Measurements from ENCODE around the gene CYP3A5.

The CYP3A5 gene

DNA sequence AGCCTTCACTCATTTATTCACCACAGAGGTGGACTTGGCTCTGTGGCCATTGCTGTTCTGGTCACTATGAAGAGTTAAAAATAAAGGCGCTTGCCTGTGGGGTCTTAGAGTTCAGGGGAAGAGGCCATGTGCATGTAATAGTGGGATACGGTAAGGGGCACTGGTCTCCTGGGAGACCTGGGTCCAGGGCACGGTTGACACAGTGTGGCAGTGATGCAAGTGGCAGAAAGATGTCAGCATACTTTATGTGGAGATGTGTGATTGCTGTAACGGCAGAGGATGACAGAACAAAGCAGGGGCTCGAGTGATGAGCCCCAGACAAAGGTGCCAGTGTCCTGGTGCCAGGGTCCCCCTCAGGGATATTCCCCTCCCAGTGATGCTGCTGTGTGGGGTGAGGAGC, 54.5 kb downstream of the CYP3A5 start:
- no peak overlapping the region for H3K4me2 ChIP-seq (ENCODE audit: low read length)
- no peak overlapping the region for H3K27ac ChIP-seq (ENCODE audit: low read depth, low read length, poor library complexity, severe bottlenecking)
- H3K9me2 ChIP-seq (ENCODE audit: low read depth, low read length): no peaks in the 10 kb centered on the region
- no peaks in the 10 kb centered on the region for H3K79me2 ChIP-seq (ENCODE audit: insufficient read depth, low read length)
- H3K4me1 ChIP-seq (ENCODE audit: insufficient read depth, low read length, severe bottlenecking): no peaks in the 10 kb centered on the region
- no peak for TF ChIP-seq EZH2 (IDR thresholded peaks at IDR 0.05; ENCODE audit: borderline replicate concordance, low read length)
- TF ChIP-seq, protein P1, sequence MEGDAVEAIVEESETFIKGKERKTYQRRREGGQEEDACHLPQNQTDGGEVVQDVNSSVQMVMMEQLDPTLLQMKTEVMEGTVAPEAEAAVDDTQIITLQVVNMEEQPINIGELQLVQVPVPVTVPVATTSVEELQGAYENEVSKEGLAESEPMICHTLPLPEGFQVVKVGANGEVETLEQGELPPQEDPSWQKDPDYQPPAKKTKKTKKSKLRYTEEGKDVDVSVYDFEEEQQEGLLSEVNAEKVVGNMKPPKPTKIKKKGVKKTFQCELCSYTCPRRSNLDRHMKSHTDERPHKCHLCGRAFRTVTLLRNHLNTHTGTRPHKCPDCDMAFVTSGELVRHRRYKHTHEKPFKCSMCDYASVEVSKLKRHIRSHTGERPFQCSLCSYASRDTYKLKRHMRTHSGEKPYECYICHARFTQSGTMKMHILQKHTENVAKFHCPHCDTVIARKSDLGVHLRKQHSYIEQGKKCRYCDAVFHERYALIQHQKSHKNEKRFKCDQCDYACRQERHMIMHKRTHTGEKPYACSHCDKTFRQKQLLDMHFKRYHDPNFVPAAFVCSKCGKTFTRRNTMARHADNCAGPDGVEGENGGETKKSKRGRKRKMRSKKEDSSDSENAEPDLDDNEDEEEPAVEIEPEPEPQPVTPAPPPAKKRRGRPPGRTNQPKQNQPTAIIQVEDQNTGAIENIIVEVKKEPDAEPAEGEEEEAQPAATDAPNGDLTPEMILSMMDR (IDR thresholded peaks at IDR 0.05; ENCODE audit: low read length): no peak
- H3K9me3 ChIP-seq (ENCODE audit: low read length): no peaks in the 10 kb centered on the region
- no peak overlapping the region for H3K4me3 ChIP-seq (ENCODE audit: low read depth, low read length, poor library complexity, severe bottlenecking)
- H3K27me3 ChIP-seq (ENCODE audit: insufficient read depth, low read length): no peaks in the 10 kb centered on the region
- no peak overlapping the region for H2AFZ ChIP-seq (ENCODE audit: low read length)
- H3F3A ChIP-seq (ENCODE audit: insufficient read depth, low read length): no peaks in the 10 kb centered on the region
- no peaks in the 10 kb centered on the region for H4K20me1 ChIP-seq (ENCODE audit: insufficient read depth, low read length)
- no peak overlapping the region for H3K9ac ChIP-seq (ENCODE audit: low read length)
- H3K36me3 ChIP-seq (ENCODE audit: insufficient read depth, low read length): peaks cover 100% of the 10 kb centered on the region

DNA sequence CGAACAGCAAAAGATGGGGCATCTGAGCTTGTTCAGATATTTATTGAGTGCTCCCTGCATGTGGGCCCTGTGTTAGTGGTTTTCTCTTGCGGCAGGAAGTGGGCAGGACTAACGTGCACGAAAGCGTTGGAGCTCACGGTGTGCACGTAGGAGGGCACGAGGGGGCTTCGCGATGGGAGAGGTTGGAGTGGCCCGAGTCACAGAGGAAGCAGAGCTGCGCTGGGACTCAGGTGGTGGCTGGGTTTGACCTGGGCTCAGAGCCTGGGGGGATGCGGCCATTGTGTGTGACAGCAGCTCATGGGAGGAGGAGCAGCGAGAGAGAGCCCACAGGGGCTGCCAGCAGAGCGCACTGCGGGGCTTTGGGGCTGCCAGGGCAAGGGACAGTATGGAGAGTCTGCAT, 55.3 kb downstream of the CYP3A5 start:
- Histone ChIP-seq H3K9me3 (ENCODE audit: low read length) (no peaks in the 10 kb centered on the region), H3K79me2 (ENCODE audit: insufficient read depth, low read length) (no peaks in the 10 kb centered on the region), H3K9ac (ENCODE audit: low read length) (no peak overlapping the region), H3K4me1 (ENCODE audit: insufficient read depth, low read length, severe bottlenecking) (no peaks in the 10 kb centered on the region), H3K4me3 (ENCODE audit: low read depth, low read length, poor library complexity, severe bottlenecking) (no peak overlapping the region), H3F3A (ENCODE audit: insufficient read depth, low read length) (no peaks in the 10 kb centered on the region), H4K20me1 (ENCODE audit: insufficient read depth, low read length) (no peaks in the 10 kb centered on the region), H2AFZ (ENCODE audit: low read length) (no peak overlapping the region), H3K27ac (ENCODE audit: low read depth, low read length, poor library complexity, severe bottlenecking) (no peak overlapping the region), H3K9me2 (ENCODE audit: low read depth, low read length) (no peaks in the 10 kb centered on the region), H3K27me3 (ENCODE audit: insufficient read depth, low read length) (no peaks in the 10 kb centered on the region), H3K36me3 (ENCODE audit: insufficient read depth, low read length) (peaks cover 100% of the 10 kb centered on the region), H3K4me2 (ENCODE audit: low read length) (no peak overlapping the region)
- TF ChIP-seq, protein P1 (IDR thresholded peaks at IDR 0.05; ENCODE audit: low read length): no peak
- no peak for TF ChIP-seq EZH2 (IDR thresholded peaks at IDR 0.05; ENCODE audit: borderline replicate concordance, low read length)

DNA sequence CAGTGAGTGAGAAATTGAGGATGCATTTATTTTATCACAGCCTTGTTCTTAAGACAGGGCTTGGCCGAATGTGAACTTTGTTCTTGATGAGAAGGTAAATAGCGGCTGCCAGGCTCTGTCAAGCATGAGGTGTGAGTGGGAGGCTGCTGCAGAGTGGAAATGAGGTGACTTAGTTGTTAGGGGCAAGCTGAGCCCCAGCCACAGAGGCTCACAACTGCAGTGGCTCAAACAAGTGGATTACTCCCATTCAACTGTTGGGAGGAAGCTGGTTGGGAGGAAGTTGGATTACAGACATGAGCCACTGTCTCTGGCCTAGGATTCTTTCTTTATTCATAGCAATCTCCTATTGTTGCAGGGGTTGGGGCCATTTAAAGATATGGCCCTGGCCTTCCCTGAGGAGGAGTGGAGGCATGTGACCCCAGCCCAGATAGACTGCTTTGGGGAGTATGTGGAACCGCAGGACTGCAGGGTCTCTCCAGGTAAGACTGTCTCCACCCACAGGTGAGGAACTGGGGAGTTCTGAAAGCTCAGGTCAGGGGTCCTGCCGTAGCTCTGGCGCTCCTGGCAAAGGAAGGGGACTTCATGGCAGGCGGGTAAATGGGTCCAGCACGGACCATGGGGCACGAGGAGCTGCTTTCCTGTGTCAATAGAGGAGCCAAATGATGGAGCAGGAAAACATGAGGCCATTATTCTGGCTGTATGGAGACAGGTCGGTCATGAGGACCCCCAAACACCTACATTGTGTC, 55.9 kb downstream of the CYP3A5 start:
- no peaks in the 10 kb centered on the region for H3K27me3 ChIP-seq (ENCODE audit: insufficient read depth, low read length)
- peaks cover 100% of the 10 kb centered on the region for H3K36me3 ChIP-seq (ENCODE audit: insufficient read depth, low read length)
- H3K9ac ChIP-seq (ENCODE audit: low read length): no peak overlapping the region
- H4K20me1 ChIP-seq (ENCODE audit: insufficient read depth, low read length): no peaks in the 10 kb centered on the region
- H3K9me3 ChIP-seq (ENCODE audit: low read length): no peaks in the 10 kb centered on the region
- no peak for TF ChIP-seq EZH2 (IDR thresholded peaks at IDR 0.05; ENCODE audit: borderline replicate concordance, low read length)
- TF ChIP-seq, protein P1 (IDR thresholded peaks at IDR 0.05; ENCODE audit: low read length): no peak
- no peak overlapping the region for H3K4me3 ChIP-seq (ENCODE audit: low read depth, low read length, poor library complexity, severe bottlenecking)
- no peak overlapping the region for H3K4me2 ChIP-seq (ENCODE audit: low read length)
- no peak overlapping the region for H3K27ac ChIP-seq (ENCODE audit: low read depth, low read length, poor library complexity, severe bottlenecking)
- H3K9me2 ChIP-seq (ENCODE audit: low read depth, low read length): no peaks in the 10 kb centered on the region
- no peaks in the 10 kb centered on the region for H3F3A ChIP-seq (ENCODE audit: insufficient read depth, low read length)
- no peak overlapping the region for H2AFZ ChIP-seq (ENCODE audit: low read length)
- H3K4me1 ChIP-seq (ENCODE audit: insufficient read depth, low read length, severe bottlenecking): no peaks in the 10 kb centered on the region
- H3K79me2 ChIP-seq (ENCODE audit: insufficient read depth, low read length): no peaks in the 10 kb centered on the region

All from OCI-LY1 (cell line).